Muscle of arm (tissue), 12 donors: ENCODE data around the gene BABAM2. TPM values are rescaled to one million over a fixed set of nuclear protein-coding genes. Genes with fewer than 3 reads are reported as not detected.
"Not testable (repeated sequence)": the region's sequence is repeated elsewhere in the genome, so short reads cannot be mapped to it uniquely, and the experiment has no call there.

Experiments
- DNase-seq: peaks from one replicate; pipeline ENCODE4 v3.0.0-alpha.2; 2013
- polyA plus RNA-seq, 12 donors: library from polyadenylated mRNA; unstranded; fragments of 120-200 nt; gene quantifications; one replicate each; pipeline ENCODE4 v1.2.1, GENCODE V29; 2013; ENCODE audit not compliant: insufficient read length in 12 of 12

The BABAM2 gene
- polyA plus RNA-seq, 12 donors, result 23.2 to 30.5 (median 24.7) TPM; not detected in 1

- no peak for DNase-seq
These were observed 437.7 kb downstream of the BABAM2 start for GRCh38 chr2:28327956-28328922.

- DNase-seq, result no peak
These were observed 438.7 kb downstream of the BABAM2 start for GRCh38 chr2:28329184-28329583.

DNA sequence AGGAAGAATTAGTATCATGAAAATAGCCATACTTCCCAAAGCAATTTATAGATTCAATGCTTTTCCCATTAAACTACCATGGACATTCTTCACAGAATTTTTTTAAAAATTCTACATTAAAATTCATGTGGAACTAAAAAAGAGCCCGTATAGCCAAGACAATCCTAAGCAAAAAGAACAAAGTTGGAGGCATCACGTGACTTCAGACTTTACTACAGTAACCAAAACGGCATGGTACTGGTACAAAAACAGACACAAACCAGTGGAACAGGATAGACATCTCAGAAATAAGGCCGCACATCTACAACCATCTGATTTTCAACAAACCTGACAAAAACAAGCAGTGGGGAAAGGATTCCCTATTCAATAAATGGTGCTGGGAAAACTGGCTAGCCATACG lies 440.2 kb downstream of the BABAM2 start:
- not testable (repeated sequence) for DNase-seq

DNA sequence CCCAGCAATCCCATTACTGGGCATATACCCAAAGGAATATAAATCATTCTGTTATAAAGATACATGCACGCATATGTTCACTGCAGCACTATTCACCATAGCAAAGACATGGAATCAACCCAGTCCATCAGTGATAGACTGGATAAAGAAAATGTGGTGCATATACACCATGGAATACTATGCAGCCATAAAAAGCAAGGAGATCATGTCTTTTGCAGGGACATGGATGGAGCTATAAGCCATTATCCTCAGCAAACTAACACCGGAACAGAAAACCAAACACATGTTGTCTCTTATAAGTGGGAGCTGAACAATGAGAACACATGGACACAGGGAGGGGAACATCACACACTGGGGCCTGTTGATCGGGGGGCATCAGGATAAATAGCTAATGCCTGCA lies 441.3 kb downstream of the BABAM2 start:
- DNase-seq, result not testable (repeated sequence)

DNA sequence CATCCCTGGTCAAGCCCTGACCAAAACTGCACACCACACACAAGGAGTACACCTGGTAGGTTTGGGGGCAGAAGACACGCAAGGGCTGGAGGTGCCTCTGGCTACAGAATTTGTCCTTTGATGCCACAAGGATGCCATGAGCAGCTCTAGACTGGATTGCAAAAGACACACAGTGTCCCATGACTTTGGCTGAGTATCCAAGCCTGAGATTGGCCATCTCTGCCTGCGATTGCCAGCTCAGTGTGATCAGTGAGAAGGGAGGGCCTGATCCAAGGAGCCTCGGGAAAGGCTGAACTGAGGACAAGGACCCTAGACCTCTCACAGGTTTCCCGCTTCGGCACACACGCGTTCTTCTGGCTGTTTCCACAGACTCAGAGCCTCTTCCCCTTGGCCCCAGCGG lies 442.2 kb downstream of the BABAM2 start:
- DNase-seq, result no peak

GRCh38 chr2:28333606-28334526 lies 443.3 kb downstream of the BABAM2 start:
- DNase-seq, result peak; percentile 60

DNA sequence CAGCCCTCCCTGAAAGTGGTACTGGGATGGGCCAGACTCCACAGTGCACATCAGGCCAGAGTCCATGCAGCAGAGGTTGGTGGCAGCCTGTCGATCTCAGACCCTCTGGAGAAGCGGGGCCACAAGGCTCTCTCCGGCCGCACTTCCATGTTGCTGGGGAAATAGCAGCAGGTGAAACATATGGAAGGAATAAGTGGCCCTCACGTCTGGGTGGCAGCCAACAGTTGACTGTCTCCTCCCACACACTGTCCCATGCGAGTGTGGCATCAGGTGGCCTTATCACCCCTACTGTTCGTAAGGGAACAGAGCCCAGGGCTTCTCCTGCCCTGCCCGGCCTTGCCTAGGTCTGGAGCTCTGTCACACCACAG lies 444.0 kb downstream of the BABAM2 start:
- DNase-seq, result no peak

- not testable (repeated sequence) for DNase-seq
These were observed 444.7 kb downstream of the BABAM2 start for GRCh38 chr2:28335265-28335664.

GRCh38 chr2:28335666-28336065 lies 445.1 kb downstream of the BABAM2 start:
- DNase-seq, result no peak

DNA sequence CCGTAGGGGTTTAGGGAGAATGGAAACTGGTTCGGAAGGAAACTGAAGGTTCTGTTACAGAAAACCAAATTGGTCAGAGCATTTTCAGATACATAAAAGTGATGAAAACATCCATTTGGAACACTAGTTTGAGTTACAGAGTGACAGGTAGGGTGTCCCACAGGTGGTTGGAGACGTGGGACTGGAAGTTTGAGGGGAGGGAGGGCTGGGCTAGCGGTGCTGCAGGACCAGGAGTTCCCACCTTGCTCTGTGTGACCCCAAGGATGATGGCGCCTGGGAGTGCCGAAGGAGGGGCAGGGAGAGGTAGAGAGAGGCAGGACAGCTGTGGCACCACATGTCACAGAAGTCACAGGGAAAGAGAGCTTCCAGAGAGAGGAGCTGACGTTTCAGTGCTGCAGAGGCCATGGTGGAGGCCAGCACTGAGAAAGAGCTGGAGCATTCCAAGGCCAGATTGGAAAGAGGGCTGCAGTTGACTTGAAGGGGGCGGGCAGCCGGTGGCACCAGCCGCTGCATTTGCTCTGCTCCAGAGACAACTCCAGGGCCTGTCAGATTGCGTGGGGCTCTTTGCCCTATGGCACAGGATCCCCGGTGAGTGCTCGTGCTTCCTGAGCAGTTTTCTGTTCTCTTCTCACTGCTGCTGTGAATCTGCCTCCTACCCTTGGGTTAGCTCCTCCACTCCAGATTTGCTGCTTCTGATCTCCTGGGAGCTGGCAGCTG lies 445.9 kb downstream of the BABAM2 start:
- DNase-seq, result no peak

GRCh38 chr2:28336982-28337627 lies 446.6 kb downstream of the BABAM2 start:
- no peak for DNase-seq

DNA sequence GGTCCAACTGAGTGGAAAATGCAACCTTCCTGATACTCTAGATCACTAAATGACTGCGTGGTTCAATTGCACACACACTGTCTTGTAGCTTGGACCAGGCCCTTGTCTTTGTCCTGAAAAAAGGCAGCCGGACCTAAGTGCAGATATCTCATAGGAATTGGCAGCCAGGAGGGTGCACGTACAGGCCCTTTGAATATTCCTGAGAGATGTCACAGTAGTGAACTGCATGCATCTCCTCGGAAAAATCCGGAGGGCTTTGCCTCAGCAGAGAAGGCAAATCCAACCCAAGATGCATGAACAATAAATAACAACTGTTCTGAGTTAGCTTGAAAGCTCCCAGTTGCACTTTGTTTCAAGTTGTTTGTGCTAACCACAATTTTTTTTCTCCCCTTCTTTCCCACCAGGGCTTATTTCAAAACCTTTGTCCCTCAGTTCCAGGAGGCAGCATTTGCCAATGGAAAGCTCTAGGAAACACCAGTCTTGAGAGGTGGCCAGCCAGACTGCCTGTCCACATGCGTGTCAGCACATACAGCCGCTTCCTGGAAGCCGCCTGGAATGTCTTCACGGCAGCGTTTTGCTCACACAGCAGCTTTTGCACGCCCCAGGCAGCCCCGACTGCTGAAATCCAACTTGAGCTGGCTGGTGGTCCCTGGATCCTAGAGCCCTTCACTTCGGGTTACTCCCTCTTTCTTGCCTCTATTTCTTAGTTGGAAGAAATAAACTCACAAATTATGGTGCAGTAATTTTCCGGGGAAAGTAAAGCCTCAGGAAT lies 447.7 kb downstream of the BABAM2 start:
- peak; percentile 74 for DNase-seq

DNA sequence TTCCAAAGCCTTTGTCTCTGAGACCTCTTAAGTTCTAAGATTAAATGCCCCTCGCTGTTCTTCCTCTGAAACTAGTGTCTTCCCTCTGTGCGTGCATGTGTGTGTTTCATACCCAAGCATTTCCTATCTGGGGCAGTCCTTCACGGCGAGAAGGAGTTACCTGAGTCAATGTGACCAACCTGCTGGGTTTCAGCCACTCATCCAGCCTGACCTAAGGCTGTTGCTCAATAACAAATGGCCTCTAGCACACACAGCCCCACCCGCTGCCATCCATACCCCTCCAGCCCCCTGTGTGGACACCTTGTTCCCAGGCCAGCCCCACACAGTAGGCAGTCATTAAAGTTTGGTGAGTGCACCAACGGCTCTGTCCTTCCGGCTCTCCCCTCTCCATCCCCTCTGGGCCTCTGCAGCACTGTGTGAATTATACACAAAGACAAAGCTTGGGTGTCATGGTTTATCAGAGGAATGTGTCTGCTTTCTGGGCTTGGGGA lies 448.3 kb downstream of the BABAM2 start:
- no peak for DNase-seq

DNA sequence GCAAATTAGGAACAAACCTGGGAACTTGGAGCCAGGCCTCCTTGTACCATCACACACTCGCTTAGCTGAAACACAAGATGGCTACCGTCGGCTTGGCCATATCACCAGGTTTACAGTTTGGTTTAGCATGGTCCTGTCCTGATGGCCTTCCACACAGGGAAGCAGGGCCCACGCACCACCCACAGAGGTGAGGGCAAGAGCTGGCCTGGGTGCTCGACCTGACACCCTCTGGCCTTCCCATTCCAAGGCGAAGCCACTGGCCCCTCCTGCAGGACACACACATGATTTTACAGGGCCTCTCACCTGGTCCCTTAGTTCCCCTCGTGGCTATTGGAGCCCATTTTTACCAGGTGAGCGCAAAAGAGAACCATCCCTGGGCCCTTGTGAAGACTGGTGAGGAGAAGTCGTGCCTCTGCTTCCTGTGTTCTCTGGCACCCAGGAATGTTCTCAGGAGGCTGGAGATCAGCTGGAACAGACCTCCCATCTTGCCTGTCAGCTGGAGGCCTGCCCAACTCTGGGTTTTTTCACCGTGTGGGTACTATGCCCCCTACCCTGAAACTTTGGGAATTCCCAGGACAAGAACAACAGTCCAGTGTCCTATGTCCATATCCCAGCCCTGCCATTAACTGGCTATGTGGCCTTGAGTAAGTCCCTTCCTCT lies 449.1 kb downstream of the BABAM2 start:
- DNase-seq, result no peak

DNA sequence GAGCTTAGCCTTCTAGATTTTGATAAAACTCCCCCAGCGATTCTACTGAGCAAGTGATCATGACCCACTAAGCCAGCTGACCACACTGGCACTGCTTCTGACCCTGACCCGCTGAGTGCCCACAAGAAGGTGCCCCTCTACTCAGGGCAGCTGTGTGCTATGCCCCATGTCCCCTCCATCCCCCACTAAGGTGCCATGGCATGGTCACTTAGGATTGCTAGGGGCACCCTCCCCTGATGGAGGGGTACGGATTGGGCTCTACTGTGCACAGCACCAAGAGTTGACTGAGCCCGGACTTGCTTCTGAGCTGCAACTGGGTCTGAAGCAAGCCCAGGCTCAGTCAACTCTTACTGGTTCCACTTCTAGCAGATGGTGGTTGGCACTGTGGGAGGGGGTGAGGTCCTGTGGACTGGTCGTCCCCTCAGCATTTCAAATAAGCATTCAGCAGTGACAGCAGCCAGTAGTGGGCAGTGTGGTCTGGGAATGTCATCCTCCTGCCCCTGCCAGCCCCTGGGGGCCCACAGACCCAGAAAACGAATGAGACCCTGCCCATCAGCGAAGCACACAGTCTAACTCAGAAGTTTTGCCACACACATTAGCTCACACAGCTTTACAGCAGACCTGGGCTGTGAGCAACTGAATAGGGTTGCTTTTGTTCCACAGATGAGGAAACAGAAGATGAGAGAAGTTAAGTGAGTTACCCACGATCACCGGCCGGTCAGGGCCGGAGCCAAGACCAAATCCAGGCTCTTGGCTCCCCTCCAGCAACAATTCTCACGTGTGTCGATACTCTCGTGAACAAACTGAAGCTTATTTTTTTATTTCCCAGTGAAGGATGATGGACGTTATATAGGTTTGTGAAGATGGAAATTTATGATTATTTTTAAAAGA lies 450.0 kb downstream of the BABAM2 start:
- DNase-seq, result no peak

DNA sequence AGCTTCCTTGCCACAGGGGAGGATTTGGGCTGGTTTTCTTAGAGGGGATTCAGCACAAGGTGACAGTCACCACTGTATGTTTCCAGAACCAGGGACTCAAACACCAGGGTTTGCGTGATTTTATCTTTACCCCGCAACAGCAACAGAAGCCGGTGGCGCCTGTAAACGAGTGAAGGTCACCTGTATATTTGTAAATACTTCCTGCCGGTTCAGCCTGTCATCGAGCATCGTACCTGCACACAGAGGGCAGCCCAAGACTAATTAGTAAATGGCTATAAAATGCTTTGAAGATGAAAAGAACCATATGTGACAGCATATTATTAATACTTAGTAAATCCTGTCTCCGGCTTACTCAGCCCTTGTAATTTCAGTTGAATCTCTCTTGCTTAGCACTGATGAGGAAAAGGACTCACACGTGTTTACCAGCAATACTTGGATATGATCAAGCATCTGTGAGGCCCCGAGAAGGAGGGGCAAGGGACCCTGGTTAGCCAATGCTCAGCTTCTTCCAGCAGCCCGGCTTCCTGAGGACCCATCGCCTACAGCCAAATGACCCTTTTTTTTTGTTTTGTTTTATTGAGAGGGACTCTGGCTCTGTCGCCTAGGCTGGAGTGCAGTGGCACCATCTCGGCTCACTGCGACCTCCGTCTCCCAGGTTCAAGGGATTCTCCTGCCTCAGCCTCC lies 450.8 kb downstream of the BABAM2 start:
- no peak for DNase-seq

GRCh38 chr2:28342081-28342967 lies 451.8 kb downstream of the BABAM2 start:
- DNase-seq, result no peak
